ENCODE measurements around the gene STMN3. TPM values are rescaled to one million over a fixed set of nuclear protein-coding genes. Genes with fewer than 3 reads are reported as not detected.
"Not testable (repeated sequence)": the region's sequence is repeated elsewhere in the genome, so short reads cannot be mapped to it uniquely, and the experiment has no call there.

Gene STMN3
- total RNA-seq, 1 donor, result 1.1 TPM

DNA sequence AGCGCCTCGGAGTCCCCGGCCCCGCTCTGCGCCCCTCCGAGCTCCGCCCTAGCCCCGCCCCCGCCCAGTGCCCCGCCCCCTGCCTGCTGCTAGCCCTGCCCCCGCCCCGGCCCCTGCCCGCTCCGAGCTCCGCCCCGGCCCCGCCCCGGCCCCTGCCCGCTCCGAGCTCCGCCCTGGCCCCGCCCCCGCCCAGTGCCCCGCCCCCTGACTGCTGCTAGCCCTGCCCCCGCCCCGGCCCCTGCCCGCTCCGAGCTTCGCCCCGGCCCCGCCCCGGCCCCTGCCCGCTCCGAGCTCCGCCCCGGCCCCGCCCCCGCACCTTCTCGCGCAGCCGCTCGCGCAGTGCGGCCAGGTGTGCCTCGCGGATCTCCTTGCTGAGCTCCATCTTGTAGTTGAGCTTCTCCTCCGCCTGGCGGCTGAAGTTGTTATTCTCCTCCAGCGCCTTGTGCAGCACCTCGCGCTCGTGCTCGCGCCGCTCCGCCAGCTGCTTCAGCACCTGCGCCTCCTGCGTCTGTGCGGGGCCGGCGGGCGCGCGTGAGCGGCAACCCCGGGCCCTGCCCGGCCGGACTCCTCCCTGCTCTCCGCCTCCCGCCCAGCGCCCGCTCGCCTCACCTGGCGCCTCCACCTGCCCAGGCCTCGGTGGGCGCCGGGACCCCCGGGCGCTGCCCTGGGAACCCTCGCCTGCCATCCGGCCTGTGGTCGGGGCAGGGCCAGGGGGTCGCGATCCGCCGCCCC, 11.3 kb downstream of the STMN3 start:
- no peaks in the 10 kb centered on the region for H3K79me2 ChIP-seq (ENCODE audit: insufficient read depth, low read length)
- no peaks in the 10 kb centered on the region for H3K36me3 ChIP-seq (ENCODE audit: insufficient read depth, low read length)
- H4K20me1 ChIP-seq (ENCODE audit: insufficient read depth, low read length), result no peaks in the 10 kb centered on the region
- H3K27ac ChIP-seq (ENCODE audit: low read depth, low read length), result no peak overlapping the region
- peak; percentile 10 for TF ChIP-seq CTCF (IDR thresholded peaks at IDR 0.05; ENCODE audit: extremely low read depth, low read depth, low read length)
- H2AFZ ChIP-seq (ENCODE audit: low read length), result no peak overlapping the region
- H3K4me2 ChIP-seq (ENCODE audit: insufficient read depth, low read length), result peak overlapping the region; percentile 80
- peak; percentile 99 for DNase-seq (ENCODE audit: insufficient read length, low spot score, missing footprints)
- peaks cover 2% of the 10 kb centered on the region for H3K4me1 ChIP-seq (ENCODE audit: insufficient read depth, low read length)
- H3K4me3 ChIP-seq (ENCODE audit: insufficient read depth, low read length), result peak overlapping the region; percentile 77
- peaks cover 4% of the 10 kb centered on the region for H3K27me3 ChIP-seq (ENCODE audit: insufficient read depth, low read length)
- no peaks in the 10 kb centered on the region for H3K9me3 ChIP-seq (ENCODE audit: low read depth, low read length)

DNA sequence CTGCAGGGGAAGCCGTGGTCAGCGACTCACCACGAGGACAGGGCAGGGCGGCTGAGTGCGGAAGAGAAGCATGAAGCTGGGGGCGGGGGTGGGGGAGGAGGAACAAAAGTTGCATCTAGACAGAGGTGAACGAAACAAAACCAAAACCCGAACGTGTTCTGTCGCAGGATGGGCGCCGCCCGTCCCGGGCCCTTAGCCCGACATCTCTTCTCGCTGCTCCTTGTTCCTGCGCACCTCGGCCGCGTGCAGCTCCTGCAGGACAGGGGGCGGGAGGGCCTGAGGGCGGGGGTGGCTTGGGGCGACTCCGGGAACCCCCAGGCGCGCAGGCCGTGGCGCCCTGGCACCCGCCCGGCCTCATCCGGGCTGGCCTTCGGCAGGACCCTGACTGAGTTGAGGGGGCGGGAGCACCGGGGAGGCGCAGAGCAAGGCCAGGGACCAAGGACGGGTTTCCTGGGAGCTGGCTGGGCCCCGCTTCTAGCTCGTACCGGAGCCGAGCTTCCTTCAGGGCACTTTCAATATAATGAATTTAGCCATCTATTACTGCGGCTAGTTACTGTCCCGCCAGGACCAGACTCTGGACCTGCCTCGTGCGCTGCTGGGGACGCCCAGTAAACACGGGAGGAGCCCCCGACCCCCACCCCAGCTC, 12.0 kb downstream of the STMN3 start:
- Histone ChIP-seq H3K27me3 (ENCODE audit: insufficient read depth, low read length) (peaks cover 4% of the 10 kb centered on the region), H3K79me2 (ENCODE audit: insufficient read depth, low read length) (no peaks in the 10 kb centered on the region), H3K4me3 (ENCODE audit: insufficient read depth, low read length) (peak overlapping the region; percentile 77), H3K27ac (ENCODE audit: low read depth, low read length) (no peak overlapping the region), H4K20me1 (ENCODE audit: insufficient read depth, low read length) (no peaks in the 10 kb centered on the region), H3K9me3 (ENCODE audit: low read depth, low read length) (no peaks in the 10 kb centered on the region), H3K36me3 (ENCODE audit: insufficient read depth, low read length) (no peaks in the 10 kb centered on the region), H3K4me2 (ENCODE audit: insufficient read depth, low read length) (peak overlapping the region; percentile 80), H3K4me1 (ENCODE audit: insufficient read depth, low read length) (peaks cover 3% of the 10 kb centered on the region), H2AFZ (ENCODE audit: low read length) (peak overlapping the region; percentile 80)
- peak; percentile 96 for DNase-seq (ENCODE audit: insufficient read length, low spot score, missing footprints)
- no peak for TF ChIP-seq CTCF (IDR thresholded peaks at IDR 0.05; ENCODE audit: extremely low read depth, low read depth, low read length)

- H3K36me3 ChIP-seq (ENCODE audit: insufficient read depth, low read length); DNase-seq (ENCODE audit: insufficient read length, low spot score, missing footprints); H3K79me2 ChIP-seq (ENCODE audit: insufficient read depth, low read length): not testable (repeated sequence)
Observed at GRCh38 chr20:63640686-63641085, 12.5 kb downstream of the STMN3 start.

GRCh38 chr20:63640086-63640485, 13.1 kb downstream of the STMN3 start:
- no peak overlapping the region for H3K4me2 ChIP-seq (ENCODE audit: insufficient read depth, low read length)
- no peak overlapping the region for H3K4me3 ChIP-seq (ENCODE audit: insufficient read depth, low read length)
- no peaks in the 10 kb centered on the region for H3K36me3 ChIP-seq (ENCODE audit: insufficient read depth, low read length)
- DNase-seq (ENCODE audit: insufficient read length, low spot score, missing footprints), result no peak
- no peaks in the 10 kb centered on the region for H3K9me3 ChIP-seq (ENCODE audit: low read depth, low read length)
- TF ChIP-seq CTCF (IDR thresholded peaks at IDR 0.05; ENCODE audit: extremely low read depth, low read depth, low read length), result no peak
- no peak overlapping the region for H2AFZ ChIP-seq (ENCODE audit: low read length)
- H3K27me3 ChIP-seq (ENCODE audit: insufficient read depth, low read length), result peaks cover 4% of the 10 kb centered on the region
- no peaks in the 10 kb centered on the region for H4K20me1 ChIP-seq (ENCODE audit: insufficient read depth, low read length)
- H3K27ac ChIP-seq (ENCODE audit: low read depth, low read length), result no peak overlapping the region
- peaks cover 3% of the 10 kb centered on the region for H3K4me1 ChIP-seq (ENCODE audit: insufficient read depth, low read length)
- H3K79me2 ChIP-seq (ENCODE audit: insufficient read depth, low read length), result no peaks in the 10 kb centered on the region

More at GRCh38 chr20:63640686-63641085, 12.5 kb downstream of the STMN3 start:
- not testable (repeated sequence) for H3K4me2 ChIP-seq (ENCODE audit: insufficient read depth, low read length); H4K20me1 ChIP-seq (ENCODE audit: insufficient read depth, low read length); H3K4me3 ChIP-seq (ENCODE audit: insufficient read depth, low read length); H2AFZ ChIP-seq (ENCODE audit: low read length); H3K4me1 ChIP-seq (ENCODE audit: insufficient read depth, low read length); H3K27ac ChIP-seq (ENCODE audit: low read depth, low read length); H3K27me3 ChIP-seq (ENCODE audit: insufficient read depth, low read length); H3K9me3 ChIP-seq (ENCODE audit: low read depth, low read length)

Measured in osteoblast (primary cell).